ENCODE measurements around the gene NKX2-8. TPM values are rescaled to one million over a fixed set of nuclear protein-coding genes. Genes with fewer than 3 reads are reported as not detected.

Gene NKX2-8
- total RNA-seq, 1 experiment from 2014 or later, result not detected

Other genes with a start within 250 kb of the NKX2-8 start
- not detected in 2 replicates for gene NKX2-1, start 62.4 kb downstream of the NKX2-8 start, total RNA-seq (2014; rRNA removed; shearing (Covaris generic); ENCODE audit: low replicate concordance)
- 0.99 and 1.2 TPM in 2 replicates for gene PAX9, start 79.2 kb upstream of the NKX2-8 start, total RNA-seq (2014; rRNA removed; shearing (Covaris generic); ENCODE audit: low replicate concordance)

All from MG63 (cell line).